ENCODE measurements around the gene OR11G2.
"Not testable (repeated sequence)": the region's sequence is repeated elsewhere in the genome, so short reads cannot be mapped to it uniquely, and the experiment has no call there.

OR11G2 gene

GRCh38 chr14:20215196-20215595 lies 24.5 kb downstream of the OR11G2 start:
- no peaks in the 10 kb centered on the region for H3K27me3 ChIP-seq (ENCODE audit: control insufficient read depth, insufficient read depth, low read length, poor library complexity, severe bottlenecking)
- no peak overlapping the region for H3K4me3 ChIP-seq (ENCODE audit: insufficient read depth, low read depth, low read length)
- no peaks in the 10 kb centered on the region for H3K36me3 ChIP-seq (ENCODE audit: control insufficient read depth, insufficient read depth, low read length)
- no peaks in the 10 kb centered on the region for H3K4me1 ChIP-seq (ENCODE audit: control insufficient read depth, insufficient read depth, low read length)
- no peak overlapping the region for H3K27ac ChIP-seq (ENCODE audit: insufficient read depth, low read depth, low read length, poor library complexity, severe bottlenecking)
- 51 to 58% methylated on average over 2 of the region's 2 CpGs for WGBS, 2 experiments
- peaks cover 16% of the 10 kb centered on the region for H3K9me3 ChIP-seq (ENCODE audit: control insufficient read depth, low read length)

- no peaks in the 10 kb centered on the region for H3K27me3 ChIP-seq (ENCODE audit: control insufficient read depth, insufficient read depth, low read length, poor library complexity, severe bottlenecking)
- H3K36me3 ChIP-seq (ENCODE audit: control insufficient read depth, insufficient read depth, low read length) = no peaks in the 10 kb centered on the region
- WGBS, 2 experiments = 31 to 46% methylated on average over 4 of the region's 4 CpGs
- no peaks in the 10 kb centered on the region for H3K4me1 ChIP-seq (ENCODE audit: control insufficient read depth, insufficient read depth, low read length)
- peaks cover 18% of the 10 kb centered on the region for H3K9me3 ChIP-seq (ENCODE audit: control insufficient read depth, low read length)
- no peak overlapping the region for H3K4me3 ChIP-seq (ENCODE audit: insufficient read depth, low read depth, low read length)
- no peak overlapping the region for H3K27ac ChIP-seq (ENCODE audit: insufficient read depth, low read depth, low read length, poor library complexity, severe bottlenecking)
These were observed 28.3 kb downstream of the OR11G2 start for GRCh38 chr14:20219033-20219432.

GRCh38 chr14:20223410-20223809 lies 32.7 kb downstream of the OR11G2 start, which contains the start of gene OR11H6:
TSS of gene OR11H6 (plus strand) at chr14:20223710. CDS start at chr14:20223710, 0 bp downstream.
- H3K9me3 ChIP-seq (ENCODE audit: control insufficient read depth, low read length) = peaks cover 13% of the 10 kb centered on the region
- no peak within 1 kb of the TSS for H3K4me3 ChIP-seq (ENCODE audit: insufficient read depth, low read depth, low read length)
- H3K36me3 ChIP-seq (ENCODE audit: control insufficient read depth, insufficient read depth, low read length) = no peaks in the 10 kb centered on the region
- H3K27me3 ChIP-seq (ENCODE audit: control insufficient read depth, insufficient read depth, low read length, poor library complexity, severe bottlenecking) = no peaks in the 10 kb centered on the region
- no peaks in the 10 kb centered on the region for H3K4me1 ChIP-seq (ENCODE audit: control insufficient read depth, insufficient read depth, low read length)
- H3K27ac ChIP-seq (ENCODE audit: insufficient read depth, low read depth, low read length, poor library complexity, severe bottlenecking) = no peak within 1 kb of the TSS
- 20 to 21% methylated on average over 1 of the region's 2 CpGs for WGBS, 2 experiments

DNA sequence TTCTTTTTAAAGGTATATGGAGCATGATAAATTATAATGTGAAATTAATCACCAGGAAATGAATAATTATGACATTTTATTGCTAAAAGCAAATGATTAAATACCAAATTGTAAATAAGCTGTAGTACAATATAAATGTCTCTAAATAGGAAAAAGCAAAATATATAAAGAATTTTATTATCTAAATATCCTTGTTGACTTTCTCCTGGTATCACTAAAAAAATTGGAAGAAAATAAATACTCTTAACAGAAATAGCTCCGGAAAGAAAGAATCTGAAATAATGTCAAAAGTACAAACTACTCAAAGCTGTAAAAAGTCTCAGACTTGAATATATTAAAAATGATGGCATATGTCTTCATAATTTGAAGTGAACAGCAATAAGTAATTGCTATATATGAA lies 38.0 kb downstream of the OR11G2 start, which contains the start of gene OR11H7:
Gene OR11H7 (plus strand): TSS at position 301 of the 400 bp plus-strand sequence.
- Histone ChIP-seq H3K9me3 (ENCODE audit: control insufficient read depth, low read length) (peaks cover 14% of the 10 kb centered on the region), H3K4me3 (ENCODE audit: insufficient read depth, low read depth, low read length) (no peak within 1 kb of the TSS), H3K27ac (ENCODE audit: insufficient read depth, low read depth, low read length, poor library complexity, severe bottlenecking) (no peak within 1 kb of the TSS), H3K4me1 (ENCODE audit: control insufficient read depth, insufficient read depth, low read length) (no peaks in the 10 kb centered on the region), H3K36me3 (ENCODE audit: control insufficient read depth, insufficient read depth, low read length) (no peaks in the 10 kb centered on the region), H3K27me3 (ENCODE audit: control insufficient read depth, insufficient read depth, low read length, poor library complexity, severe bottlenecking) (no peaks in the 10 kb centered on the region)
- 78% methylated on average over 1 of the region's 1 CpG; no CpG with 5 or more reads in 1 of the 2 experiments for WGBS, 2 experiments

DNA sequence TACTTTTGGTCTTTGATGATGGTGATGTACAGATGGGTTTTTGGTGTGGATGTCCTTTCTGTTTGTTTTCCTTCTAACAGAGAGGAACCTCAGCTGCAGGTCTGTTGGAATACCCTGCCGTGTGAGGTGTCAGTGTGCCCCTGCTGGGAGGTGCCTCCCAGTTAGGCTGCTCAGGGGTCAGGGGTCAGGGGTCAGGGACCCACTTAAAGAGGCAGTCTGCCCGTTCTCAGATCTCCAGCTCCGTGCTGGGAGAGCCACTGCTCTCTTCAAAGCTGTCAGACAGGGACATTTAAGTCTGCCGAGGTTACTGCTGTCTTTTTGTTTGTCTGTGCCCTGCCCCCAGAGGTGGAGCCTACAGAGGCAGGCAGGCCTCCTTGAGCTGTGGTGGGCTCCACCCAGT lies 44.7 kb downstream of the OR11G2 start:
- H3K4me1 ChIP-seq (ENCODE audit: control insufficient read depth, insufficient read depth, low read length); H3K27ac ChIP-seq (ENCODE audit: insufficient read depth, low read depth, low read length, poor library complexity, severe bottlenecking); H3K4me3 ChIP-seq (ENCODE audit: insufficient read depth, low read depth, low read length); H3K27me3 ChIP-seq (ENCODE audit: control insufficient read depth, insufficient read depth, low read length, poor library complexity, severe bottlenecking); H3K36me3 ChIP-seq (ENCODE audit: control insufficient read depth, insufficient read depth, low read length); H3K9me3 ChIP-seq (ENCODE audit: control insufficient read depth, low read length): not testable (repeated sequence)
- WGBS, 2 experiments = 68 to 83% methylated on average over 3 of the region's 4 CpGs

DNA sequence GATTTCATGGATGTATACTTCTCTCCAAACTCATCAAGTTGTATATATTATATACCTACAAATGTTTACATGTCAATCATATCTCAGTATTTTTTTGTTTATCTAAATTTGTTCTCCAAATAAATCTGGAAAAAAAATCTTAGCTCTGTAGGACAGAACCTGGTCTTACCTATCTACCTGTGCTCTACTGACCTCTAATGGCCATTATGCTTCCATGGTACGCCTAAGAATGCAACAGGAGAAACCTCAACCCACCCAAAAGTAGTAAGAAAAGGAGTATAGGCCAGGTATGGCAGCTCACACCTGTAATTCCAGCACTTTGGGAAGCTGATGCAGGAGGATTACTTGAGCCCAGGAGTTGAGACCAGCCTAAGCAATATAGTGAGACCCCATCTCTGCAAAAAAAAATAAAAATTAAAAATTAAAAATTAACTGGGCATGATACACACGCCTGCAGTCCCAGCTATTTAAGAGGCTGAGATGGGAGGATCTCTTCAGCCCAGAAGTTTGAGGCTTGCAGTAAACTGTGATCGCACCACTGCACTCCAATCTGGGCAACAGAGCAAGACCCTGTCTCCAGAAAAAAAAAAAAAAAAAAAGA lies 57.0 kb downstream of the OR11G2 start:
- peaks cover 7% of the 10 kb centered on the region for H3K9me3 ChIP-seq (ENCODE audit: control insufficient read depth, low read length)

More for the DNA sequence above, 57.0 kb downstream of the OR11G2 start:
- no peak overlapping the region for H3K4me3 ChIP-seq (ENCODE audit: insufficient read depth, low read depth, low read length)
- H3K27me3 ChIP-seq (ENCODE audit: control insufficient read depth, insufficient read depth, low read length, poor library complexity, severe bottlenecking) = no peaks in the 10 kb centered on the region
- no peak overlapping the region for H3K27ac ChIP-seq (ENCODE audit: insufficient read depth, low read depth, low read length, poor library complexity, severe bottlenecking)
- no peaks in the 10 kb centered on the region for H3K36me3 ChIP-seq (ENCODE audit: control insufficient read depth, insufficient read depth, low read length)
- 65 to 70% methylated on average over 3 of the region's 3 CpGs for WGBS, 2 experiments
- H3K4me1 ChIP-seq (ENCODE audit: control insufficient read depth, insufficient read depth, low read length) = no peaks in the 10 kb centered on the region
